ENCODE results near the gene PAPSS1. TPM values are rescaled to one million over a fixed set of nuclear protein-coding genes. Genes with fewer than 3 reads are reported as not detected.

Gene PAPSS1
- polyA plus RNA-seq, 1 donor from 2014 or later, result 216 TPM

- H3K27me3 ChIP-seq (ENCODE audit: insufficient read depth, low read depth, low read length), result no peaks in the 10 kb centered on the region
- H3K36me3 ChIP-seq (ENCODE audit: insufficient read depth, low read length), result peaks cover 13% of the 10 kb centered on the region
- peaks cover 4% of the 10 kb centered on the region for H3K79me2 ChIP-seq (replicated peaks; ENCODE audit: insufficient read depth, low read length)
- no peaks in the 10 kb centered on the region for H4K20me1 ChIP-seq (ENCODE audit: insufficient read depth)
- H3F3A ChIP-seq (ENCODE audit: insufficient read depth, low read length, poor library complexity, severe bottlenecking), result no peaks in the 10 kb centered on the region
- no peak overlapping the region for H2AFZ ChIP-seq (ENCODE audit: low read depth, low read length)
- H3K27ac ChIP-seq (ENCODE audit: low read length), result no peak overlapping the region
- no peak for TF ChIP-seq EZH2 (IDR thresholded peaks at IDR 0.05; ENCODE audit: borderline replicate concordance, insufficient read depth, low read length, poor library complexity, severe bottlenecking)
- peak; percentile 54 for TF ChIP-seq CTCF (IDR thresholded peaks at IDR 0.05; ENCODE audit: poor library complexity, severe bottlenecking)
- peak; percentile 66 for TF ChIP-seq RAD21 (conservative IDR thresholded peaks at IDR 0.05)
- TF ChIP-seq SMC3 (conservative IDR thresholded peaks at IDR 0.05; ENCODE audit: poor library complexity), result peak; percentile 55
- TF ChIP-seq MXI1 (conservative IDR thresholded peaks at IDR 0.05; ENCODE audit: poor library complexity, severe bottlenecking), result no peak
- H3K9ac ChIP-seq (ENCODE audit: low read length), result no peak overlapping the region
- H3K4me2 ChIP-seq (ENCODE audit: low read length), result no peak overlapping the region
- no peak overlapping the region for H3K4me3 ChIP-seq (ENCODE audit: low read length)
- no peaks in the 10 kb centered on the region for H3K9me2 ChIP-seq (ENCODE audit: insufficient read depth, low read length)
- no peaks in the 10 kb centered on the region for H3K9me3 ChIP-seq (ENCODE audit: low read length)
These were observed 53.9 kb downstream of the PAPSS1 start for GRCh38 chr4:107666134-107666533.

GRCh38 chr4:107665001-107665400, 55.0 kb downstream of the PAPSS1 start:
- Histone ChIP-seq H3K36me3 (ENCODE audit: insufficient read depth, low read length) (peaks cover 7% of the 10 kb centered on the region), H3K27ac (ENCODE audit: low read length) (no peak overlapping the region), H3K4me3 (ENCODE audit: low read length) (no peak overlapping the region), H3K9me3 (ENCODE audit: low read length) (no peaks in the 10 kb centered on the region), H3F3A (ENCODE audit: insufficient read depth, low read length, poor library complexity, severe bottlenecking) (no peaks in the 10 kb centered on the region), H3K27me3 (ENCODE audit: insufficient read depth, low read depth, low read length) (no peaks in the 10 kb centered on the region), H4K20me1 (ENCODE audit: insufficient read depth) (no peaks in the 10 kb centered on the region), H3K9me2 (ENCODE audit: insufficient read depth, low read length) (no peaks in the 10 kb centered on the region), H3K9ac (ENCODE audit: low read length) (no peak overlapping the region), H3K79me2 (replicated peaks; ENCODE audit: insufficient read depth, low read length) (peaks cover 4% of the 10 kb centered on the region), H3K4me2 (ENCODE audit: low read length) (no peak overlapping the region), H2AFZ (ENCODE audit: low read depth, low read length) (no peak overlapping the region)
- no peak for TF ChIP-seq CTCF (IDR thresholded peaks at IDR 0.05; ENCODE audit: poor library complexity, severe bottlenecking)
- TF ChIP-seq MXI1 (conservative IDR thresholded peaks at IDR 0.05; ENCODE audit: poor library complexity, severe bottlenecking), result no peak
- no peak for TF ChIP-seq SMC3 (conservative IDR thresholded peaks at IDR 0.05; ENCODE audit: poor library complexity)
- no peak for TF ChIP-seq POLR2AphosphoS5 (IDR thresholded peaks at IDR 0.05)

GRCh38 chr4:107658400-107659336, 61.4 kb downstream of the PAPSS1 start:
- H2AFZ ChIP-seq (ENCODE audit: low read depth, low read length), result no peak overlapping the region
- no peak overlapping the region for H3K4me2 ChIP-seq (ENCODE audit: low read length)
- H3K9me3 ChIP-seq (ENCODE audit: low read length), result no peaks in the 10 kb centered on the region
- no peaks in the 10 kb centered on the region for H3K27me3 ChIP-seq (ENCODE audit: insufficient read depth, low read depth, low read length)
- H3K27ac ChIP-seq (ENCODE audit: low read length), result no peak overlapping the region
- no peak overlapping the region for H3K4me3 ChIP-seq (ENCODE audit: low read length)
- H3K79me2 ChIP-seq (replicated peaks; ENCODE audit: insufficient read depth, low read length), result peaks cover 4% of the 10 kb centered on the region
- no peaks in the 10 kb centered on the region for H3K9me2 ChIP-seq (ENCODE audit: insufficient read depth, low read length)
- H3K9ac ChIP-seq (ENCODE audit: low read length), result no peak overlapping the region
- H3K36me3 ChIP-seq (ENCODE audit: insufficient read depth, low read length), result peaks cover 5% of the 10 kb centered on the region
- peaks cover 5% of the 10 kb centered on the region for H3F3A ChIP-seq (ENCODE audit: insufficient read depth, low read length, poor library complexity, severe bottlenecking)
- no peak for TF ChIP-seq EP300 (conservative IDR thresholded peaks at IDR 0.05; ENCODE audit: poor library complexity, severe bottlenecking)
- no peak for TF ChIP-seq EZH2 (IDR thresholded peaks at IDR 0.05; ENCODE audit: borderline replicate concordance, insufficient read depth, low read length, poor library complexity, severe bottlenecking)
- TF ChIP-seq SMC3 (conservative IDR thresholded peaks at IDR 0.05; ENCODE audit: poor library complexity), result no peak
- no peak for TF ChIP-seq MXI1 (conservative IDR thresholded peaks at IDR 0.05; ENCODE audit: poor library complexity, severe bottlenecking)
- no peak for TF ChIP-seq RAD21 (conservative IDR thresholded peaks at IDR 0.05)
- no peak for TF ChIP-seq REST (IDR thresholded peaks at IDR 0.05; ENCODE audit: borderline replicate concordance)
- TF ChIP-seq CTCF (IDR thresholded peaks at IDR 0.05; ENCODE audit: poor library complexity, severe bottlenecking), result no peak
- no peak for TF ChIP-seq POLR2AphosphoS5 (IDR thresholded peaks at IDR 0.05)
- no peak for TF ChIP-seq TAF1 (IDR thresholded peaks at IDR 0.05; ENCODE audit: low read depth)
- H4K20me1 ChIP-seq (ENCODE audit: insufficient read depth), result no peaks in the 10 kb centered on the region

Measured in neural cell (in vitro differentiated cells).